Measurements from ENCODE around the gene SLPI.

GRCh38 chr20:45294003-45294368 lies 39.6 kb upstream of the SLPI start:
- TF ChIP-seq CTCF (conservative IDR thresholded peaks at IDR 0.05; ENCODE audit: low read depth, low read length), result peak; percentile 5; the same call in 1 of the 2 replicates
- no peak for TF ChIP-seq EZH2 (IDR thresholded peaks at IDR 0.05; ENCODE audit: low read length, unreplicated experiment)
